ENCODE data around the gene ITGA6. TPM values are rescaled to one million over a fixed set of nuclear protein-coding genes. Genes with fewer than 3 reads are reported as not detected.

Gene ITGA6
- total and polyA plus RNA-seq, 8 donors: 43.1 to 93.5 (median 75.1) TPM

DNA sequence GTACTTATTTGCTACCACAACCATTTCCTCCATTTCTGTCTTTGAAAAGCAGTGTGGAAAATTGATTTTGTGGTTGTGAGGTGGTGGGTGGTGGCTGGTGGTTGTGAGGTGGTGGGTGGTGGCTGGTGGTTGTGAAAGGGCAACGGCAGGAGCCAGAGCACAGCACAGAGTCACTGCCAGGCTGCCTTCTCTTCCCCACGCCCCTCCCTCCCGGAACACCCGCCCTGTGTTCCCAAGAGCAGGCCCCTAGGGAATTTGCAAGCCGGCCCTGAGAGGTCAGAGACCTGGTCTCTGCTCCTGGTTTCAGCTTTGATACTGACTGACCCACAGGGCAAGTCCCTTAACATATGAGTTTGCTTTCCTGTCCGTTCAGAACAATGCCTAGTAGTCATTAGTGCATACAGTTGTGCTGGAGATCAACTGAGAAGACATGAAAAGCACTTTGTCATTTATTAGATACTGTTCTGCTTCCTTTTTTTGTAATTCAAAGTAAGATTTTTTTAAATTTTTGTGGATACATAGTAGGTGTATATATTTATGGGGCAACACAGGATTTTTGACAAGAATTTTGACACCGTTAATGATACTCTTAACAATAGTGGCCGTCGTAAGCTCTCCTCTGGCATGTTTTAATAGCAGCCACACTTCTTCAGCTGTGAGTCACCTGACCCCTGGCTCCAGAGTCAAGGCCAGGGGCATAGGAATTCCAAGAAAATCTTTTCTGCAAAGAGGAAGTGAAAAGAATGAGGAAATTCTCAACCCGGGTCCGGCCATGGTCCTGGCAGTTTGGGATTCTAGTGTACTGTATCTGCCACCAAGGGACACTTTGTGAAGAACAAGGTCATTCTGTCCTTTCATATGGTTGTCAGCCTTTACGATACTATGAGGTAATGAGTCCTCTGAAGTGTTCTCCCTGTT is 53.2 kb downstream of the ITGA6 start:
- H3K4me3 ChIP-seq: no peak overlapping the region
- no peaks in the 10 kb centered on the region for H3K27me3 ChIP-seq
- H3K9me3 ChIP-seq: no peaks in the 10 kb centered on the region
- TF ChIP-seq, protein P1, sequence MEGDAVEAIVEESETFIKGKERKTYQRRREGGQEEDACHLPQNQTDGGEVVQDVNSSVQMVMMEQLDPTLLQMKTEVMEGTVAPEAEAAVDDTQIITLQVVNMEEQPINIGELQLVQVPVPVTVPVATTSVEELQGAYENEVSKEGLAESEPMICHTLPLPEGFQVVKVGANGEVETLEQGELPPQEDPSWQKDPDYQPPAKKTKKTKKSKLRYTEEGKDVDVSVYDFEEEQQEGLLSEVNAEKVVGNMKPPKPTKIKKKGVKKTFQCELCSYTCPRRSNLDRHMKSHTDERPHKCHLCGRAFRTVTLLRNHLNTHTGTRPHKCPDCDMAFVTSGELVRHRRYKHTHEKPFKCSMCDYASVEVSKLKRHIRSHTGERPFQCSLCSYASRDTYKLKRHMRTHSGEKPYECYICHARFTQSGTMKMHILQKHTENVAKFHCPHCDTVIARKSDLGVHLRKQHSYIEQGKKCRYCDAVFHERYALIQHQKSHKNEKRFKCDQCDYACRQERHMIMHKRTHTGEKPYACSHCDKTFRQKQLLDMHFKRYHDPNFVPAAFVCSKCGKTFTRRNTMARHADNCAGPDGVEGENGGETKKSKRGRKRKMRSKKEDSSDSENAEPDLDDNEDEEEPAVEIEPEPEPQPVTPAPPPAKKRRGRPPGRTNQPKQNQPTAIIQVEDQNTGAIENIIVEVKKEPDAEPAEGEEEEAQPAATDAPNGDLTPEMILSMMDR (IDR thresholded peaks at IDR 0.05): no peak
- H3K4me1 ChIP-seq: peaks cover 0 to 9% of the 10 kb centered on the region in 2 donors
- intact Hi-C loops (cut with DNase I): no loop called here
- DNase-seq (peak in 1 of 4 donors; percentile 41), ATAC-seq (peak; percentile 69)
- peaks cover 0 to 12% of the 10 kb centered on the region in 2 donors for H3K36me3 ChIP-seq
- no peak overlapping the region for H3K27ac ChIP-seq

DNA sequence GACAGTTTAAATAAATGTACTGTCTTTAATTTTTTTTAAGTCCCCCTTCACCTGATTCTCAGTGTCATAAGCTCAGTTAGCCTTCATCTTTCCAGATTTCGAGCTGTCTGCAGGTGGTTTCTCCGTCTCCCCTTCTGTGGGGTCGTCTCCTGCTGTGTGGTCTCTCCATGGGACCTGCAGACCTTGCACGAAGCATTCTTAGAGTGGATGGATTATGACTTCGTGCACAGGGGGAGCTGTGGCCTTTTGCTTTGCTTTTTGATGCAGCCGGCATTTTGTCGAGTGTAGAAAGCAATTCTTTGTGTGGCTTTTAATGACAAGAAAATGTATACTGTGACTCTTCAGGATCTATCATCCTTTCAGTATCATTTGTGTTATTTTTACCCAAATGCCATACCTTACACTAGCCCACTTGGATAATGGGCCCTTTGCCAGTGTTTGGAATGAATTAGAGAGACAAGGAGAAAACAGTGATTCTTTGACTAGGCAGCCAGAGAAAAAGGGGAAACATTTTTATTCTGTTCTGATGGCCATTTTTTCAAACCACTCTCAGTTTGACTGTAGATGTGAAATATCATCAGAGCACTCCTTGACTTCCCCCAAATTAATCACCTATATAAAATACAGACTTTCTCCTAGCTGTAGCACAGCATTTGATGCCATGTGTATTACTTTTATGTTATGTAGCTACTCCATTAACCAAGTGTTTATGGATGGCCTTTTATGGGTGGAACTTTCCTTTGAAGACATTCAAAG is 54.3 kb downstream of the ITGA6 start:
- Histone ChIP-seq H3K27me3 (no peaks in the 10 kb centered on the region), H3K27ac (no peak overlapping the region), H3K4me3 (no peak overlapping the region), H3K36me3 (peaks cover 0 to 10% of the 10 kb centered on the region in 2 donors), H3K4me1 (peaks cover 0 to 9% of the 10 kb centered on the region in 2 donors), H3K9me3 (no peaks in the 10 kb centered on the region)
- intact Hi-C loops (cut with DNase I): no loop called here
- DNase-seq (no peak), ATAC-seq (no peak)
- TF ChIP-seq, protein P1 (IDR thresholded peaks at IDR 0.05): no peak

DNA sequence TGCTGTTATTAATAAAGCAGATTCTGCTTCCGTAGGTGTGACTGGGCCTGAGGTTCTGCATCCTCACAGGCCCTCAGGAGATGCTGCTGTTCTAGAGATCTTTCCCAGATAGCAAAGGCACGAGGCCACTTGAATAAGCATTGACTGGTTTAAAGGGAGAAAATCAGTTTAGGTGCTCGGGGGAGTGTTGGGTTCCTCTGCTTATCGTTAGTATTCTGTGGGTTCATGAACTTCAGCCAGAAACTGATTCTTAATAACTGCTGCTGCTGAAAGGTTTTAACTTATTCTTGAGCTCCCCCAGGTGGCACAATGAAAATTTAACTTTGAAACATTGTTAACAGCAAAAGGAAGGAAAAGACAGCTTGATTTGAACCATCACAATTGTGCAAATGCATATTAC is 56.9 kb downstream of the ITGA6 start:
- TF ChIP-seq, protein P1 (IDR thresholded peaks at IDR 0.05): peak in 1 of 2 donors; percentile 11
- DNase-seq: peak in 1 of 4 donors; percentile 35
- intact Hi-C loops (cut with DNase I): no loop called here

DNA sequence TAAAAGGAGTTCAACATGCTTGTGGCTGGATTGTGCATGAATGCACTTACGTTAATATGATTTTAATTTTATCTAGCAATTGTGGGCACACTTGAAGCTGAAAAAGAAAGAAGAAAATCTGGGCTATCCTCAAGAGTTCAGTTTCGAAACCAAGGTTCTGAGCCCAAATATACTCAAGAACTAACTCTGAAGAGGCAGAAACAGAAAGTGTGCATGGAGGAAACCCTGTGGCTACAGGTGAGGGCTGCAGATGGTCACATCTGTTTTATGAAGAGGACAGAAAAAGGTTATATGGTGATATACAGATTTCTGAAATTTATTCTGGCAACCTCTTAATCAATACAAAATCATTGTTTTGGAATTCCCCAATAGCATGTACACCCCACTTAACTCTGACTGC is 57.3 kb downstream of the ITGA6 start:
- H3K9me3 ChIP-seq: no peaks in the 10 kb centered on the region
- H3K27me3 ChIP-seq: no peaks in the 10 kb centered on the region
- TF ChIP-seq, protein P1 (IDR thresholded peaks at IDR 0.05): no peak
- intact Hi-C loops (cut with DNase I): no loop called here
- H3K27ac ChIP-seq: no peak overlapping the region
- ATAC-seq (no peak), DNase-seq (no peak)
- peaks cover 0 to 32% of the 10 kb centered on the region in 2 donors for H3K36me3 ChIP-seq
- peaks cover 0 to 9% of the 10 kb centered on the region in 2 donors for H3K4me1 ChIP-seq
- no peak overlapping the region for H3K4me3 ChIP-seq

More for the DNA sequence above, 56.9 kb downstream of the ITGA6 start:
- Histone ChIP-seq H3K9me3 (no peaks in the 10 kb centered on the region), H3K27me3 (no peaks in the 10 kb centered on the region), H3K36me3 (peaks cover 0 to 31% of the 10 kb centered on the region in 2 donors), H3K4me3 (no peak overlapping the region), H3K27ac (no peak overlapping the region), H3K4me1 (peaks cover 0 to 9% of the 10 kb centered on the region in 2 donors)
- peak; percentile 15 for ATAC-seq

DNA sequence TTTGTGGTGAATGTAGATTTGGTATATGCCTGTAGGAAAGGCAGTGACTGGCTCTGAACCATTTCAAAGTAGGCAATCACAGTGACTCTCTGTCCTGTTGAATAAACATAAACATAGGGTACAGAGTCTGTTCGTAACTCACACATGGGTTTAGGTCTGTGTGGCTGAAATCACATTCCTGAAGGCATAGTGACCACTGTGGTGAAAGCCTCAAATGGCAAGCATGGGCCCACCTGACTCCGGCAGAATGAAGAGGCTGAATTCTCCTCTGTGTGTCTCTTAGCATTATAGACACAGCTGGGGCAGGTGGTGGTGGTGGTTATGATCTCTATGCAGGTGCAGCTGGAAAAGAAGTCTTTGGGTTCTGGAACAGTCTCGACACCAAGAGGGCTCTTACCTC is 61.2 kb downstream of the ITGA6 start:
- Histone ChIP-seq H3K27ac (no peak overlapping the region), H3K4me3 (no peak overlapping the region), H3K4me1 (no peaks in the 10 kb centered on the region), H3K36me3 (peaks cover 0 to 56% of the 10 kb centered on the region in 2 donors), H3K27me3 (no peaks in the 10 kb centered on the region), H3K9me3 (no peaks in the 10 kb centered on the region)
- intact Hi-C loops (cut with DNase I): no loop called here
- ATAC-seq (no peak), DNase-seq (no peak)
- TF ChIP-seq, protein P1 (IDR thresholded peaks at IDR 0.05): no peak
